T-cell (primary cell): ENCODE data around the gene CACNA1A. TPM values are rescaled to one million over a fixed set of nuclear protein-coding genes. Genes with fewer than 3 reads are reported as not detected.

Experiments
- ATAC-seq, 4 experiments: fragments of 200-7000 bp in 3 of 4; fragments of 150-1000 bp in 1 of 4; cut with Tn5 transposase; replicated peaks in 1 of 4; 1 replicate in 3 of 4; 2 replicates in 1 of 4; pipeline ENCODE4 v1.10.0; 2021; ENCODE audit warnings: moderate library complexity in 3 of 4, mild to moderate bottlenecking in 2 of 4, moderate number of reproducible peaks in 1 of 4
- CTCF ChIA-PET, 2 donors: fragments of 300-600 bp; sonication (Branson Sonifier 250); formaldehyde crosslinking; loops; one replicate each; lab custom pipeline; 2022; ENCODE audit warnings: antibody characterized with exemption in 2 of 2; lab: Charles Lee
- POLR2A ChIA-PET, 2 donors: fragments of 300-600 bp; sonication (Branson Sonifier 250); formaldehyde crosslinking; loops; one replicate each; lab custom pipeline; 2022; ENCODE audit warnings: antibody characterized with exemption in 2 of 2; lab: Charles Lee
- DNase-seq, 35 experiments: peaks; one replicate each; pipeline versions ENCODE4 v3.0.0 to v3.0.0-alpha.2; 2013 to 2023
- H3K27ac ChIP-seq: one replicate; pipeline ENCODE4 v1.5.1; 2013; ENCODE audit warnings: low read length
- H3K27me3 ChIP-seq, 2 experiments: replicated peaks in 1 of 2; 1 replicate in 1 of 2; 2 replicates in 1 of 2; pipeline versions ENCODE4 v1.6.1 to v1.7.0; 2013; ENCODE audit warnings: low read length in 1 of 2, mixed read lengths in 1 of 2; ENCODE audit not compliant: control insufficient read depth in 2 of 2, insufficient read depth in 2 of 2; ENCODE audit errors: extremely low read depth in 1 of 2
- H3K36me3 ChIP-seq, 2 donors: 1 replicate in 1 of 2; 2 replicates in 1 of 2; pipeline versions ENCODE4 v1.6.1 to v1.7.0; 2013; ENCODE audit warnings: low read length in 1 of 2; ENCODE audit not compliant: control insufficient read depth in 2 of 2, insufficient read depth in 1 of 2; ENCODE audit errors: extremely low read depth in 1 of 2
- H3K4me1 ChIP-seq, 2 experiments: 1 replicate in 1 of 2; 2 replicates in 1 of 2; pipeline versions ENCODE4 v1.6.1 to v1.7.0; 2013; ENCODE audit warnings: low read length in 2 of 2, mixed read lengths in 1 of 2; ENCODE audit not compliant: insufficient read depth in 2 of 2, control insufficient read depth in 1 of 2; ENCODE audit errors: extremely low read depth in 1 of 2
- H3K4me3 ChIP-seq, 2 donors: 1 replicate in 1 of 2; 2 replicates in 1 of 2; pipeline versions ENCODE4 v1.5.1 to v1.7.0; 2013; ENCODE audit warnings: mild to moderate bottlenecking in 2 of 2, low read length in 1 of 2, moderate library complexity in 1 of 2; ENCODE audit not compliant: control insufficient read depth in 1 of 2; ENCODE audit errors: extremely low read depth in 1 of 2
- H3K9me3 ChIP-seq: 2 replicates; pipeline ENCODE4 v1.7.0; 2013
- H3K27ac Mint-ChIP-seq, 2 donors: one replicate each; pipeline ENCODE4 v1.8.0; 2020 to 2021; ENCODE audit warnings: mild to moderate bottlenecking in 2 of 2, mixed read lengths in 2 of 2
- H3K27me3 Mint-ChIP-seq, 2 donors: one replicate each; pipeline ENCODE4 v1.8.0; 2021 to 2022; ENCODE audit warnings: mixed read lengths in 2 of 2
- H3K36me3 Mint-ChIP-seq: one replicate; pipeline ENCODE4 v1.8.0; 2021; ENCODE audit warnings: mixed read lengths
- H3K4me1 Mint-ChIP-seq, 3 donors: one replicate each; pipeline ENCODE4 v1.8.0; 2020 to 2022; ENCODE audit warnings: mixed read lengths in 3 of 3, mild to moderate bottlenecking in 1 of 3
- H3K4me3 Mint-ChIP-seq, 3 donors: one replicate each; pipeline ENCODE4 v1.8.0; 2020 to 2022; ENCODE audit warnings: mild to moderate bottlenecking in 3 of 3, mixed read lengths in 3 of 3, moderate library complexity in 3 of 3
- H3K9me3 Mint-ChIP-seq, 3 donors: one replicate each; pipeline ENCODE4 v1.8.0; 2020 to 2022; ENCODE audit warnings: mixed read lengths in 3 of 3
- WGBS: methylation state at CpG from one replicate; pipeline ENCODE4 v1.1.5; 2013; ENCODE audit warnings: missing lambda C conversion rate; ENCODE audit not compliant: insufficient coverage; 5-methylcytosine and 5-hydroxymethylcytosine counted together
- total RNA-seq, 35 experiments: library from RNA in 6 of 35; stranded (reverse) in 6 of 35; fragments of 120-200 nt in 1 of 35; gene quantifications; one replicate each; pipeline versions ENCODE4 v1.2.1 to v1.2.4 and lab custom pipeline; 2013 to 2026

Gene CACNA1A
- total RNA-seq, 5 donors from 2014 or later (not counting 1 experiment from before 2014, with no cell fraction given): 0.33 to 0.89 (median 0.51) TPM

- H3K27ac ChIP-seq: no peak overlapping the region
- WGBS: 42% methylated on average over 4 of the region's 4 CpGs
- DNase-seq (no peak), ATAC-seq (no peak)
- no peaks in the 10 kb centered on the region for H3K36me3 ChIP-seq
- Mint-ChIP-seq H3K27ac (peak overlapping the region in 1 of 2 donors; percentile 50), H3K9me3 (peaks cover 0 to 14% (median 6%) of the 10 kb centered on the region in 3 donors), H3K36me3 (no peaks in the 10 kb centered on the region), H3K4me3 (no peak overlapping the region), H3K4me1 (no peaks in the 10 kb centered on the region), H3K27me3 (peaks cover 25 to 36% of the 10 kb centered on the region in 2 donors)
- no peaks in the 10 kb centered on the region for H3K9me3 ChIP-seq
- peaks cover 0 to 20% of the 10 kb centered on the region in 2 experiments for H3K27me3 ChIP-seq
- no peaks in the 10 kb centered on the region for H3K4me1 ChIP-seq
- no peak overlapping the region for H3K4me3 ChIP-seq
- CTCF ChIA-PET: no interaction called here
- POLR2A ChIA-PET: interaction anchor here in 1 of 2 donors (0.6 kb wide), 1 partner anchor 279 kb away, joined by 3 read pairs; no protein-coding TSS in a partner anchor
These were observed 188.1 kb downstream of the CACNA1A start for GRCh38 chr19:13318190-13318589.

DNA sequence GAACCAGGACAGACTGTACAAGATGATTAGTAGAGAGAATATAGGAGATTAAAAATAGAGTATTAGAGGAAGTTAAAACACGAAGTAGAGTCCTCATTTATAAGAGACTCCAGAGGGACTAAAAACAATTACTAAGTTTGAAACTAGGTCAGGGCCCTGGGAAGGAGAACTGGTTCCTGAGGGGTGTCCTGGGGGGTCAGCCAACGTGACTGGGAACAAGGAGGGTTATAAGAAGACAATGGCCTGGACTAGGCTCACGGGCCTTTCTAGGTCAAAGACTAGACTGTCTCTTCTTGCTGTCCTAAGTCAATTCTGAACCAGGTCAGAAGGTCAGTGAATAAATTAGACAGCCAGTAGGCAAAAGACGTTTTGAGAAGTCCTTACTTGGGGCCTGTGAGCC lies 190.8 kb downstream of the CACNA1A start:
- Histone ChIP-seq H3K4me3 (no peak overlapping the region), H3K4me1 (no peaks in the 10 kb centered on the region), H3K36me3 (no peaks in the 10 kb centered on the region), H3K27ac (no peak overlapping the region), H3K9me3 (no peaks in the 10 kb centered on the region), H3K27me3 (peaks cover 0 to 20% of the 10 kb centered on the region in 2 experiments)
- ChIA-PET POLR2A (no interaction called here), CTCF (no interaction called here)
- no peaks in the 10 kb centered on the region for H3K36me3 Mint-ChIP-seq
- H3K4me1 Mint-ChIP-seq: no peaks in the 10 kb centered on the region
- H3K27me3 Mint-ChIP-seq: peaks cover 25 to 36% of the 10 kb centered on the region in 2 donors
- H3K4me3 Mint-ChIP-seq: no peak overlapping the region
- H3K9me3 Mint-ChIP-seq: peaks cover 0 to 9% (median 2%) of the 10 kb centered on the region in 3 donors
- DNase-seq (no peak), ATAC-seq (no peak)
- WGBS: 46% methylated on average over 2 of the region's 4 CpGs
- no peak overlapping the region for H3K27ac Mint-ChIP-seq

DNA sequence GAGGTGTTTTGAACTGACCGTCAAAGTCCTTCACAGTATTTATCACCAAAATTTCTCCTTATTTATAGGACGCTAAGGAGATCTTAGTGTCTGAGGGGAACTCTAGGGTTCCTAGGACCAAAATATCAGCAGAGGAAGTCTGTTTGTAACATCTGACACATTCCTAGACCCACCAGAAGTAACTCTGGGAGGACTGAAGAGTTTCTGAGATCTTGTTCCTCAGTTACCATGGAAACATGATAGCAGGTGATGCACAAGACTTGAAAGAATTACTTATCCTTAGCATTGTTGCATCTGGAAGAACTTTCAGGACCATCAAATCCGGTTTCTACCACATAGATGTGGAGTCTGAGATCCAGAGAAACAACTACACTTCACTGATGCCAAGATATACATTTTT lies 191.5 kb downstream of the CACNA1A start:
- Histone ChIP-seq H3K9me3 (no peaks in the 10 kb centered on the region), H3K4me3 (no peak overlapping the region), H3K27ac (no peak overlapping the region), H3K27me3 (peaks cover 0 to 20% of the 10 kb centered on the region in 2 experiments), H3K4me1 (no peaks in the 10 kb centered on the region), H3K36me3 (no peaks in the 10 kb centered on the region)
- Mint-ChIP-seq H3K36me3 (no peaks in the 10 kb centered on the region), H3K4me1 (no peaks in the 10 kb centered on the region), H3K27ac (no peak overlapping the region), H3K9me3 (peaks cover 0 to 9% (median 2%) of the 10 kb centered on the region in 3 donors), H3K4me3 (no peak overlapping the region), H3K27me3 (peaks cover 25 to 29% of the 10 kb centered on the region in 2 donors)
- ATAC-seq (no peak), DNase-seq (no peak)
- POLR2A ChIA-PET: no interaction called here
- no CpG with 5 or more reads among the region's 3 CpGs for WGBS
- CTCF ChIA-PET: no interaction called here

GRCh38 chr19:13313875-13314274 lies 192.4 kb downstream of the CACNA1A start:
- peaks cover 0 to 9% (median 2%) of the 10 kb centered on the region in 3 donors for H3K9me3 Mint-ChIP-seq
- H3K27ac Mint-ChIP-seq: no peak overlapping the region
- no CpG with 5 or more reads among the region's 2 CpGs for WGBS
- Histone ChIP-seq H3K4me3 (no peak overlapping the region), H3K9me3 (no peaks in the 10 kb centered on the region), H3K27ac (no peak overlapping the region), H3K36me3 (no peaks in the 10 kb centered on the region), H3K27me3 (peaks cover 0 to 20% of the 10 kb centered on the region in 2 experiments), H3K4me1 (no peaks in the 10 kb centered on the region)
- H3K4me1 Mint-ChIP-seq: no peaks in the 10 kb centered on the region
- H3K36me3 Mint-ChIP-seq: no peaks in the 10 kb centered on the region
- DNase-seq: no peak
- H3K27me3 Mint-ChIP-seq: peaks cover 20 to 24% of the 10 kb centered on the region in 2 donors
- ATAC-seq: no peak
- no peak overlapping the region for H3K4me3 Mint-ChIP-seq
- ChIA-PET POLR2A (no interaction called here), CTCF (no interaction called here)

DNA sequence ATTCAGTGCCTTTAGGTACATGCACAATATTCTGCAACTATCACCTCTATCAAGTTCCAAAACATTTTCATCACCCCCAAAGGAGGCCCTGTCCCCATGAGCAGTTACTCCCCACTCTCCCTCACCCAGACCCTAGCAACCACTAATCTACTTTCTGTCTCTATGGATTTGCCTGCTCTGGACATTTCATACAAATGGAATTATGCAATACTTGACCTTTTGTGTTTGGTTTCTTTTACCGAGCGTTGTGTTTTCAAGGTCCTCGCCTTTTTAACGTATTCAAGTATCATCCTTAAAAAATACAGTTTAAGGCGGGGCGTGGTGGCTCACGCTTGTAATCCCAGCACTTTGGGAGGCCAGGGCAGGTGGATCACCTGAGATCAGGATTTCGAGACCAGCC lies 196.4 kb downstream of the CACNA1A start:
- no peak overlapping the region for H3K27ac Mint-ChIP-seq
- H3K27me3 Mint-ChIP-seq: peaks cover 10 to 23% of the 10 kb centered on the region in 2 donors
- peaks cover 0 to 12% of the 10 kb centered on the region in 2 experiments for H3K27me3 ChIP-seq
- WGBS: 91% methylated on average over 8 of the region's 8 CpGs
- no peaks in the 10 kb centered on the region for H3K4me1 ChIP-seq
- no peaks in the 10 kb centered on the region for H3K9me3 ChIP-seq
- H3K9me3 Mint-ChIP-seq: peaks cover 0 to 5% (median 0%) of the 10 kb centered on the region in 3 donors
- H3K36me3 Mint-ChIP-seq: no peaks in the 10 kb centered on the region
- ChIA-PET POLR2A (no interaction called here), CTCF (no interaction called here)
- no peak overlapping the region for H3K27ac ChIP-seq
- no peaks in the 10 kb centered on the region for H3K36me3 ChIP-seq
- ATAC-seq (no peak), DNase-seq (no peak)
- no peak overlapping the region for H3K4me3 Mint-ChIP-seq
- H3K4me3 ChIP-seq: no peak overlapping the region
- H3K4me1 Mint-ChIP-seq: no peaks in the 10 kb centered on the region

- no peaks in the 10 kb centered on the region for H3K36me3 ChIP-seq
- peaks cover 6 to 7% (median 6%) of the 10 kb centered on the region in 3 donors for H3K4me1 Mint-ChIP-seq
- ChIA-PET POLR2A (no interaction called here), CTCF (no interaction called here)
- peaks cover 2 to 56% of the 10 kb centered on the region in 2 experiments for H3K27me3 ChIP-seq
- WGBS: 86% methylated on average over 5 of the region's 24 CpGs
- no peak overlapping the region for H3K27ac ChIP-seq
- no peak overlapping the region for H3K4me3 Mint-ChIP-seq
- no peaks in the 10 kb centered on the region for H3K36me3 Mint-ChIP-seq
- DNase-seq (no peak), ATAC-seq (no peak)
- H3K4me1 ChIP-seq: peaks cover 0 to 2% of the 10 kb centered on the region in 2 experiments
- H3K27me3 Mint-ChIP-seq: peaks cover 43 to 68% of the 10 kb centered on the region in 2 donors
- H3K4me3 ChIP-seq: no peak overlapping the region
- H3K9me3 Mint-ChIP-seq: no peaks in the 10 kb centered on the region
- no peak overlapping the region for H3K27ac Mint-ChIP-seq
- H3K9me3 ChIP-seq: no peaks in the 10 kb centered on the region
These were observed 202.7 kb downstream of the CACNA1A start for GRCh38 chr19:13303381-13304129.
